K562 (cell line): ENCODE results near the gene ARPC4. TPM values are rescaled to one million over a fixed set of nuclear protein-coding genes. Genes with fewer than 3 reads are reported as not detected.

Experiments used
- ATAC-seq: fragments of 200-7000 bp; cut with Tn5 transposase; 3 replicates; pipeline ENCODE4 v1.9.1; 2020; ENCODE audit warnings: moderate library complexity
- BruUV-seq: library from RNA; stranded (reverse); fragments of 400-500 nt; replicated peaks from 2 replicates; lab custom pipeline; 2021; lab: Mats Ljungman, UMichigan
- CTCF ChIA-PET: fragments of 300-600 bp; formaldehyde crosslinking; extraction: SDS; loops from one replicate; lab custom pipeline; 2021; ENCODE audit warnings: low intra/inter-chr PET ratio; lab: Yijun Ruan, JAX
- POLR2A ChIA-PET: fragments of 300-600, 350-650 bp; sonication (Branson Sonifier 250); formaldehyde crosslinking; extraction: SDS; loops from one replicate; lab custom pipeline; 2021; ENCODE audit warnings: antibody characterized with exemption, inconsistent platforms; lab: Yijun Ruan, JAX
- DNase-seq, 4 experiments: peaks; one replicate each; pipeline versions ENCODE4 v3.0.0 to v3.0.0-alpha.2; 2011 to 2018; ENCODE audit warnings: low spot score in 3 of 4, mixed read lengths in 3 of 4; ENCODE audit errors: extremely low read depth in 1 of 4
- FAIRE-seq: peaks from 2 replicates; lab custom pipeline; 2011; peaks lifted over from hg19 to GRCh38; lab: Jason Lieb, UNC
- H2AFZ ChIP-seq: 2 replicates; pipeline ENCODE4 v1.6.0; 2011; ENCODE audit warnings: low read depth, low read length, control low read depth, inconsistent platforms
- H3K27ac ChIP-seq: fragments of 200-600 bp; 3 replicates; pipeline ENCODE4 v1.8.0; 2011; ENCODE audit warnings: low read depth, mild to moderate bottlenecking, control low read depth, inconsistent platforms, low read length, moderate library complexity, mixed read lengths; ENCODE audit errors: extremely low read depth
- H3K27me3 ChIP-seq, 2 experiments: fragments of 300-600 bp in 1 of 2; 2 replicates in 1 of 2; 3 replicates in 1 of 2; pipeline versions ENCODE4 v1.6.0 to v1.8.0; 2011; ENCODE audit warnings: inconsistent platforms in 2 of 2, low read length in 2 of 2, mild to moderate bottlenecking in 1 of 2, mixed read lengths in 1 of 2, moderate library complexity in 1 of 2; ENCODE audit not compliant: control insufficient read depth in 2 of 2, insufficient read depth in 2 of 2
- H3K36me3 ChIP-seq: fragments of 300-600 bp; 3 replicates; pipeline ENCODE4 v1.8.0; 2011; ENCODE audit warnings: mild to moderate bottlenecking, low read length, inconsistent platforms; ENCODE audit not compliant: control insufficient read depth, insufficient read depth
- H3K4me1 ChIP-seq, 2 experiments: fragments of 200-600 bp in 1 of 2; replicated peaks in 1 of 2; 2 replicates in 1 of 2; 3 replicates in 1 of 2; pipeline versions ENCODE4 v1.5.1 to v1.8.0; 2011; ENCODE audit warnings: inconsistent platforms in 2 of 2, low read length in 2 of 2, mild to moderate bottlenecking in 1 of 2, mixed read lengths in 1 of 2, moderate library complexity in 1 of 2; ENCODE audit not compliant: control insufficient read depth in 2 of 2, insufficient read depth in 2 of 2
- H3K4me2 ChIP-seq: 2 replicates; pipeline ENCODE4 v1.6.1; 2011; ENCODE audit warnings: low read length, control low read depth, inconsistent platforms, mixed read lengths; ENCODE audit not compliant: insufficient read depth
- H3K4me3 ChIP-seq: fragments of 200-600 bp; sonication (generic), shearing (Covaris generic); 2 replicates; pipeline ENCODE4 v1.5.1; 2016; ENCODE audit warnings: control low read depth, inconsistent platforms
- H3K79me2 ChIP-seq: fragments of 200-600 bp; 3 replicates; pipeline ENCODE4 v1.8.0; 2011; ENCODE audit warnings: low read length, inconsistent platforms; ENCODE audit not compliant: control insufficient read depth, insufficient read depth
- H3K9ac ChIP-seq, 2 experiments: 2 replicates each; pipeline versions ENCODE4 v1.6.0 to v1.6.1; 2011; ENCODE audit warnings: low read depth in 2 of 2, low read length in 2 of 2, control low read depth in 1 of 2, inconsistent platforms in 1 of 2, mild to moderate bottlenecking in 1 of 2, mixed read lengths in 1 of 2; ENCODE audit not compliant: insufficient read depth in 1 of 2
- H3K9me1 ChIP-seq: one replicate; pipeline ENCODE4 v1.6.0; 2011; ENCODE audit warnings: inconsistent platforms, mild to moderate bottlenecking, low read length, moderate library complexity; ENCODE audit not compliant: control insufficient read depth, insufficient read depth
- H3K9me3 ChIP-seq: replicated peaks from 2 replicates; pipeline ENCODE4 v1.5.1; 2011; ENCODE audit warnings: low read depth, low read length, inconsistent platforms; ENCODE audit not compliant: control insufficient read depth, insufficient read depth
- H4K20me1 ChIP-seq: replicated peaks from 2 replicates; pipeline ENCODE4 v1.6.1; 2011; ENCODE audit warnings: low read length, inconsistent platforms, mixed read lengths; ENCODE audit not compliant: control insufficient read depth, insufficient read depth
- MCM5 ChIP-seq: fragments of 450-650 bp; IDR thresholded peaks from 2 replicates; pipeline ENCODE4 v1.6.1; 2016; ENCODE audit warnings: low read depth
- MLLT1 ChIP-seq, 2 experiments: fragments of 450-650 bp; IDR thresholded peaks; 2 replicates each; pipeline ENCODE4 v1.6.1; 2016
- POLR2G ChIP-seq: fragments of 200-400 bp; formaldehyde crosslinking; IDR thresholded peaks from 2 replicates; pipeline ENCODE4 v1.6.1; 2017; ENCODE audit warnings: low read depth, mild to moderate bottlenecking, antibody characterized with exemption, low read length, moderate library complexity
- ZBTB17 ChIP-seq: fragments of 450-650 bp; formaldehyde crosslinking; IDR thresholded peaks from 2 replicates; pipeline ENCODE4 v1.4.0; 2020; ENCODE audit warnings: mild to moderate bottlenecking
- ZBTB33 ChIP-seq: sonication (generic); formaldehyde crosslinking; IDR thresholded peaks from 2 replicates; pipeline ENCODE4 v1.8.1; 2023; ENCODE audit warnings: mild to moderate bottlenecking, missing genetic modification reagents
- ZNF778 ChIP-seq: fragments of 450-650 bp; formaldehyde crosslinking; IDR thresholded peaks from 2 replicates; pipeline ENCODE4 v1.4.0; 2020; ENCODE audit warnings: mild to moderate bottlenecking, moderate library complexity
- WGBS: fragments of 100-300 bp; shearing (Covaris generic); methylation state at CpG from one replicate; pipeline ENCODE4 v1.1.6; 2016; ENCODE audit warnings: low coverage, mixed read lengths; ENCODE audit not compliant: insufficient coverage; ENCODE audit errors: missing lambda C conversion rate; 5-methylcytosine and 5-hydroxymethylcytosine counted together
- in situ Hi-C: fragments of 300-500 bp; cut with MboI; formaldehyde crosslinking; loops from 4 replicates; pipeline ENCODE4 v1.15.0; 2018; ENCODE audit warnings: inconsistent platforms, mixed read lengths
- intact Hi-C: fragments of 100-400 bp; cut with micrococcal nuclease; formaldehyde crosslinking; loops from 2 replicates; pipeline ENCODE4 v1.14.2; 2022
- polyA plus RNA-seq, 8 experiments: library from polyadenylated mRNA; depleted of rRNA in 4 of 8; stranded (reverse) in 5 of 8; unstranded in 3 of 8; fragments of >200 nt; fragmentation: Nextera tagmentation in 2 of 8; fragmentation: Illumina TruSeq in 1 of 8; extraction: Ambion mirVana in 2 of 8; extraction: Trizol in 1 of 8; gene quantifications; 2 replicates each; pipeline versions ENCODE4 v1.2.1 to v1.2.3, GENCODE V29; 2011 to 2014; ENCODE audit warnings: inconsistent platforms in 1 of 8, missing spikeins in 1 of 8
- total RNA-seq, 7 experiments: library from RNA; depleted of rRNA in 6 of 7; stranded (reverse); fragments of >200 nt in 6 of 7; fragmentation: Illumina TruSeq in 2 of 7; extraction: Trizol in 2 of 7; gene quantifications; 2 replicates each; pipeline versions ENCODE4 v1.2.1 to v1.2.3, GENCODE V29; 2011 to 2021; ENCODE audit warnings: low replicate concordance in 1 of 7

Gene ARPC4
- total and polyA plus RNA-seq, 9 of the 15 experiments (the other 6 are each of a cell fraction or from before 2014, with no cell fraction given): 20.1 to 153 (median 119) TPM

GRCh38 chr3:9838856-9839255, 46.0 kb downstream of the ARPC4 start:
- Histone ChIP-seq H3K27ac (no peak overlapping the region), H3K4me2 (no peak overlapping the region), H3K27me3 (no peaks in the 10 kb centered on the region), H4K20me1 (peaks cover 4% of the 10 kb centered on the region; the same call in 1 of the 2 replicates), H3K9ac (no peak overlapping the region), H3K4me1 (peaks cover 4 to 20% of the 10 kb centered on the region in 2 experiments; a peak in 2 of 5 replicates), H3K9me1 (no peaks in the 10 kb centered on the region), H3K79me2 (peaks cover 15% of the 10 kb centered on the region), H3K9me3 (no peaks in the 10 kb centered on the region), H3K4me3 (no peak overlapping the region), H3K36me3 (peaks cover 73% of the 10 kb centered on the region), H2AFZ (no peak overlapping the region)
- no peak for TF ChIP-seq ZNF778 (CRISPR knock-in tag)
- 0 out of 2 replicates have a peak, but pooled peaks have one; percentile 17 for TF ChIP-seq POLR2G
- DNase-seq: no peak
- intact Hi-C loops: no loop called here
- BruUV-seq: no TSS peak
- POLR2A ChIA-PET: interaction anchor here (0.5 to 2.7 kb wide), 5 partner anchors 8 to 512 kb away, joined by 3 to 6 read pairs (median 3); partner anchors contain the start of genes ARPC4 and TADA3
- ATAC-seq: no peak
- CTCF ChIA-PET: no interaction called here
- in situ Hi-C loops: loop anchor here (25.0 kb wide), 1 partner anchor 898 kb away; no protein-coding TSS in a partner anchor
- FAIRE-seq: no peak
- 81% methylated on average over 4 of the region's 4 CpGs for WGBS

DNA sequence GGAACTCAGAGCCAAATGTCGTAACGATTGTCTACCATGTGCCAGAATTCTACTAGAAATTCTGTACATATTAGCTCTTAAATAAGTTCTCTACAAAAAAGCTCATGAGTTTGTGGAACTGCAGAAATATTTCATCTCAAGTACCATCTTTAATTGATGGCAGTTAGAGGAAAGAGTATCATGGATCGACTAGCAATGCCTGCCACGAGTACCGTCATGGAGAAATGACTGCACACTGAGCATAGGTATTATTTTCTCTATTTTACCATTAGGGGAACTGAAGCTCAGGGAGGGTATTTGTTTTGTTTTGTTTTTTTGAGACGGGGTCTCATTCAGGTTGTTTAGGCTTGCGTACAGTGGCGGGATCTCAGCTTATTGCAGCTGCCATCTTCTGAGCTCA, 48.1 kb downstream of the ARPC4 start:
- DNase-seq (no peak), ATAC-seq (no peak)
- TF ChIP-seq MLLT1 (IDR thresholded peaks at IDR 0.05) (peak in 1 of 2 experiments; percentile 94; a peak in 2 of 4 replicates), ZBTB33 (peak; percentile 40; the same call in 1 of the 2 replicates), ZBTB17 (peak; percentile 92), MCM5 (no peak)

More for the DNA sequence above, 48.1 kb downstream of the ARPC4 start:
- no peak for FAIRE-seq
- Histone ChIP-seq H2AFZ (no peak overlapping the region), H3K9me3 (no peaks in the 10 kb centered on the region), H4K20me1 (no peaks in the 10 kb centered on the region), H3K9ac (no peak overlapping the region), H3K9me1 (no peaks in the 10 kb centered on the region), H3K4me2 (no peak overlapping the region), H3K36me3 (peaks cover 52% of the 10 kb centered on the region), H3K4me1 (peaks cover 7 to 23% of the 10 kb centered on the region in 2 experiments; a peak in 2 of 5 replicates), H3K27ac (no peak overlapping the region), H3K4me3 (no peak overlapping the region), H3K79me2 (peaks cover 15% of the 10 kb centered on the region), H3K27me3 (no peaks in the 10 kb centered on the region)
- POLR2A ChIA-PET: interaction anchor here (0.5 to 2.7 kb wide), 11 partner anchors 12 to 441 kb away, joined by 3 to 6 read pairs (median 3); partner anchors contain the start of genes ARPC4, PRRT3 and TADA3
- CTCF ChIA-PET: no interaction called here
- WGBS: 80% methylated on average over 8 of the region's 8 CpGs
- intact Hi-C loops: loop anchor here (5.0 to 10.0 kb wide), 2 partner anchors 124 to 184 kb away; partner anchors contain the start of gene FANCD2
- BruUV-seq: no TSS peak
- in situ Hi-C loops: loop anchor here (25.0 kb wide), 1 partner anchor 896 kb away; no protein-coding TSS in a partner anchor
